B cell (primary cell): ENCODE measurements around the gene TOMM34.

ENCODE experiments used
- CTCF ChIP-seq: fragments of 200-600 bp; IDR thresholded peaks from one replicate; pipeline ENCODE4 v1.8.0; 2022; ENCODE audit warnings: antibody characterized with exemption, mild to moderate bottlenecking
- EZH2 ChIP-seq: IDR thresholded peaks from 2 replicates; pipeline ENCODE4 v1.6.1; 2012; ENCODE audit warnings: borderline replicate concordance, low read depth, mild to moderate bottlenecking, moderate library complexity, low read length; ENCODE audit not compliant: insufficient read depth, poor library complexity, severe bottlenecking

- TF ChIP-seq CTCF (no peak), EZH2 (no peak)
Measured at GRCh38 chr20:44963325-44964215, 3.4 kb upstream of the TOMM34 start.
